LNCaP clone FGC (cell line): ENCODE measurements around the gene KLF11.

Experiments used
- DNase-seq: peaks from one replicate; pipeline ENCODE4 v3.0.0-alpha.2; 2011; ENCODE audit warnings: low read depth
- H3K4me3 ChIP-seq: 2 replicates; pipeline ENCODE4 v1.5.1; 2011; ENCODE audit warnings: mild to moderate bottlenecking, low read depth, low read length, control low read depth
- CTCF ChIP-seq: IDR thresholded peaks from 2 replicates; pipeline ENCODE4 v1.5.1; 2012; ENCODE audit warnings: mild to moderate bottlenecking; ENCODE audit not compliant: control insufficient read depth, insufficient read depth; ENCODE audit errors: extremely low read depth

Gene KLF11

GRCh38 chr2:10075571-10076209 lies 32.3 kb downstream of the KLF11 start:
- no peak for DNase-seq
- H3K4me3 ChIP-seq, result no peak overlapping the region
- TF ChIP-seq CTCF, result no peak

- H3K4me3 ChIP-seq, result no peak overlapping the region
- TF ChIP-seq CTCF, result no peak
- DNase-seq, result no peak
These were observed 33.2 kb downstream of the KLF11 start for GRCh38 chr2:10076511-10076910.

- TF ChIP-seq CTCF, result no peak
- no peak overlapping the region for H3K4me3 ChIP-seq
- no peak for DNase-seq
These were observed 33.7 kb downstream of the KLF11 start for GRCh38 chr2:10076988-10077527.

GRCh38 chr2:10078001-10078400 lies 34.7 kb downstream of the KLF11 start:
- no peak for DNase-seq
- TF ChIP-seq CTCF, result no peak
- H3K4me3 ChIP-seq, result no peak overlapping the region

GRCh38 chr2:10078704-10079265 lies 35.4 kb downstream of the KLF11 start:
- DNase-seq, result no peak
- TF ChIP-seq CTCF, result no peak
- H3K4me3 ChIP-seq, result no peak overlapping the region

GRCh38 chr2:10079266-10079869 lies 36.0 kb downstream of the KLF11 start:
- peak; percentile 66 for DNase-seq
- 0 out of 2 replicates have a peak, but pooled peaks have one; percentile 2 for TF ChIP-seq CTCF
- no peak overlapping the region for H3K4me3 ChIP-seq
